Measurements from ENCODE around the gene NOS1AP. TPM values are rescaled to one million over a fixed set of nuclear protein-coding genes. Genes with fewer than 3 reads are reported as not detected.

Gene NOS1AP
- total RNA-seq, 3 donors from 2014 or later = 11.8 to 17.4 (median 14.3) TPM

- DNase-seq (no peak), ATAC-seq (no peak)
- intact Hi-C loops (cut with DNase I, micrococcal nuclease) = loop anchor here in 1 of 2 donors (10.0 kb wide), 1 partner anchor 103 kb away; no protein-coding TSS in a partner anchor
- TF ChIP-seq, protein P1, sequence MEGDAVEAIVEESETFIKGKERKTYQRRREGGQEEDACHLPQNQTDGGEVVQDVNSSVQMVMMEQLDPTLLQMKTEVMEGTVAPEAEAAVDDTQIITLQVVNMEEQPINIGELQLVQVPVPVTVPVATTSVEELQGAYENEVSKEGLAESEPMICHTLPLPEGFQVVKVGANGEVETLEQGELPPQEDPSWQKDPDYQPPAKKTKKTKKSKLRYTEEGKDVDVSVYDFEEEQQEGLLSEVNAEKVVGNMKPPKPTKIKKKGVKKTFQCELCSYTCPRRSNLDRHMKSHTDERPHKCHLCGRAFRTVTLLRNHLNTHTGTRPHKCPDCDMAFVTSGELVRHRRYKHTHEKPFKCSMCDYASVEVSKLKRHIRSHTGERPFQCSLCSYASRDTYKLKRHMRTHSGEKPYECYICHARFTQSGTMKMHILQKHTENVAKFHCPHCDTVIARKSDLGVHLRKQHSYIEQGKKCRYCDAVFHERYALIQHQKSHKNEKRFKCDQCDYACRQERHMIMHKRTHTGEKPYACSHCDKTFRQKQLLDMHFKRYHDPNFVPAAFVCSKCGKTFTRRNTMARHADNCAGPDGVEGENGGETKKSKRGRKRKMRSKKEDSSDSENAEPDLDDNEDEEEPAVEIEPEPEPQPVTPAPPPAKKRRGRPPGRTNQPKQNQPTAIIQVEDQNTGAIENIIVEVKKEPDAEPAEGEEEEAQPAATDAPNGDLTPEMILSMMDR (IDR thresholded peaks at IDR 0.05) = no peak
- Histone ChIP-seq H3K4me1 (ENCODE audit: low read depth) (peaks cover 28% of the 10 kb centered on the region), H3K36me3 (ENCODE audit: low read depth) (no peaks in the 10 kb centered on the region), H3K9me3 (no peaks in the 10 kb centered on the region), H3K4me3 (no peak overlapping the region)
Measured at GRCh38 chr1:162388083-162388594, 318.6 kb downstream of the NOS1AP start.

- intact Hi-C loops (cut with DNase I, micrococcal nuclease) = loop anchor here in 1 of 2 donors (10.0 kb wide), 1 partner anchor 104 kb away; no protein-coding TSS in a partner anchor
- ATAC-seq (peak; percentile 59), DNase-seq (no peak)
- H3K36me3 ChIP-seq (ENCODE audit: low read depth) = no peaks in the 10 kb centered on the region
- H3K4me3 ChIP-seq = no peak overlapping the region
- TF ChIP-seq, protein P1 (IDR thresholded peaks at IDR 0.05) = no peak
- H3K9me3 ChIP-seq = no peaks in the 10 kb centered on the region
- peaks cover 23% of the 10 kb centered on the region for H3K4me1 ChIP-seq (ENCODE audit: low read depth)
Measured at GRCh38 chr1:162388615-162389014, 319.1 kb downstream of the NOS1AP start.

- intact Hi-C loops (cut with DNase I, micrococcal nuclease) = loop anchor here in 1 of 2 donors (10.0 kb wide), 1 partner anchor 104 kb away; no protein-coding TSS in a partner anchor
- no peak overlapping the region for H3K4me3 ChIP-seq
- DNase-seq = peak in 1 of 3 donors; percentile 57
- TF ChIP-seq, protein P1 (IDR thresholded peaks at IDR 0.05) = no peak
- no peaks in the 10 kb centered on the region for H3K36me3 ChIP-seq (ENCODE audit: low read depth)
- H3K9me3 ChIP-seq = no peaks in the 10 kb centered on the region
- peak; percentile 67 for ATAC-seq
- peaks cover 18% of the 10 kb centered on the region for H3K4me1 ChIP-seq (ENCODE audit: low read depth)
Measured at GRCh38 chr1:162389021-162389818, 319.7 kb downstream of the NOS1AP start.

DNA sequence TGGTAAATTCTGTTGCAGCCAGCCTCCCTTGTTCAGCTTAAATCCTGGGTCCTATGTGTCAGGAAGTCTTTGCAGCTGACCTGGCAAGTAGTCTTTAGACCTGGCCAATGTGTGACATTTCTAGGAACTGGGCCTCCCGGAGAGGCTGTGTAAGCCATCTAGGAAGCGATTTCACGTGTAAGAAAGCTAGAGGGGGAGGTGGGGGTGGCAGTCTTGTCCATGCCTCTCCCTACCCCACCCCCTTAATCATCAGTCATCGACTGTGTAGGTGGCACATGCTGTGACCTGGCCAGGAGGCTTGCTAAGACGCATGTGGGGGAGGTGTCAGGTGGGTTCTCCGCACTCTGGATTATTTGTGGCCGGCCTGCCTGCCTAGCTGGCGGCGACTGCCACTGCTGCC is 320.5 kb downstream of the NOS1AP start:
- no peak for ATAC-seq
- H3K4me3 ChIP-seq = no peak overlapping the region
- DNase-seq = no peak

GRCh38 chr1:162390396-162391185 is 321.1 kb downstream of the NOS1AP start:
- H3K9me3 ChIP-seq = no peaks in the 10 kb centered on the region
- TF ChIP-seq, protein P1 (IDR thresholded peaks at IDR 0.05) = no peak
- H3K4me1 ChIP-seq (ENCODE audit: low read depth) = peaks cover 16% of the 10 kb centered on the region
- DNase-seq (no peak), ATAC-seq (no peak)
- no peak overlapping the region for H3K4me3 ChIP-seq
- no peaks in the 10 kb centered on the region for H3K36me3 ChIP-seq (ENCODE audit: low read depth)
- intact Hi-C loops (cut with DNase I, micrococcal nuclease) = loop anchor here (5.0 kb wide), 2 partner anchors 33 to 333 kb away; no protein-coding TSS in a partner anchor

More for the DNA sequence above, 320.5 kb downstream of the NOS1AP start:
- H3K4me1 ChIP-seq (ENCODE audit: low read depth) = peaks cover 16% of the 10 kb centered on the region
- H3K9me3 ChIP-seq = no peaks in the 10 kb centered on the region
- no peaks in the 10 kb centered on the region for H3K36me3 ChIP-seq (ENCODE audit: low read depth)
- TF ChIP-seq, protein P1 (IDR thresholded peaks at IDR 0.05) = no peak
- intact Hi-C loops (cut with DNase I, micrococcal nuclease) = loop anchor here (5.0 to 10.0 kb wide), 3 partner anchors 33 to 333 kb away; no protein-coding TSS in a partner anchor

Data from mucosa of descending colon (tissue), 3 donors.